ENCODE data around the gene TMPRSS6. TPM values are rescaled to one million over a fixed set of nuclear protein-coding genes. Genes with fewer than 3 reads are reported as not detected.

TMPRSS6 gene
- total RNA-seq, 2 donors from 2014 or later = 0.22 to 0.31 TPM

- 96 to 98% methylated on average over 4 to 6 of the region's 6 CpGs for WGBS, 2 experiments (ENCODE audit: insufficient coverage in 1 of 2, insufficient read length in 1 of 2)
- H3K9ac ChIP-seq (ENCODE audit: extremely low read depth, low read length, poor library complexity, severe bottlenecking) = no peak overlapping the region
- Mint-ChIP-seq H3K36me3 (ENCODE audit: low read depth) (no peaks in the 10 kb centered on the region), H3K9me3 (peaks cover 13% of the 10 kb centered on the region), H3K4me3 (no peak overlapping the region), H3K4me1 (peaks cover 4% of the 10 kb centered on the region), H3K27ac (no peak overlapping the region), H3K27me3 (ENCODE audit: insufficient read depth) (peaks cover 9% of the 10 kb centered on the region)
- H3K27me3 ChIP-seq (ENCODE audit: control insufficient read depth, insufficient read depth, low read length, poor library complexity, severe bottlenecking) = no peaks in the 10 kb centered on the region
- no peaks in the 10 kb centered on the region for H3K9me3 ChIP-seq (ENCODE audit: control insufficient read depth, low read length)
- TF ChIP-seq CTCF (conservative IDR thresholded peaks at IDR 0.05) = no peak
- no peaks in the 10 kb centered on the region for H3K4me1 ChIP-seq (ENCODE audit: control insufficient read depth, insufficient read depth, low read length)
- no peaks in the 10 kb centered on the region for H3K36me3 ChIP-seq (ENCODE audit: control insufficient read depth, insufficient read depth, low read length)
- no peak for DNase-seq
- no peak overlapping the region for H3K27ac ChIP-seq (ENCODE audit: low read depth, low read length)
- H3K4me3 ChIP-seq (ENCODE audit: low read length) = no peak overlapping the region
Observed at GRCh38 chr22:37153901-37154300, 44.4 kb upstream of the TMPRSS6 start.

GRCh38 chr22:37151401-37151800 is 41.9 kb upstream of the TMPRSS6 start:
- H3K4me3 Mint-ChIP-seq = no peak overlapping the region
- no peak overlapping the region for H3K4me3 ChIP-seq (ENCODE audit: low read length)
- H3K27me3 ChIP-seq (ENCODE audit: control insufficient read depth, insufficient read depth, low read length, poor library complexity, severe bottlenecking) = no peaks in the 10 kb centered on the region
- no peak for TF ChIP-seq CTCF (conservative IDR thresholded peaks at IDR 0.05)
- no peak overlapping the region for H3K9ac ChIP-seq (ENCODE audit: extremely low read depth, low read length, poor library complexity, severe bottlenecking)
- H3K4me1 ChIP-seq (ENCODE audit: control insufficient read depth, insufficient read depth, low read length) = no peaks in the 10 kb centered on the region
- DNase-seq = no peak
- H3K27me3 Mint-ChIP-seq (ENCODE audit: insufficient read depth) = peaks cover 4% of the 10 kb centered on the region
- no peaks in the 10 kb centered on the region for H3K36me3 ChIP-seq (ENCODE audit: control insufficient read depth, insufficient read depth, low read length)
- no peak overlapping the region for H3K27ac Mint-ChIP-seq
- no peaks in the 10 kb centered on the region for H3K36me3 Mint-ChIP-seq (ENCODE audit: low read depth)
- H3K9me3 ChIP-seq (ENCODE audit: control insufficient read depth, low read length) = no peaks in the 10 kb centered on the region
- no peak overlapping the region for H3K27ac ChIP-seq (ENCODE audit: low read depth, low read length)
- H3K4me1 Mint-ChIP-seq = peaks cover 4% of the 10 kb centered on the region
- peaks cover 13% of the 10 kb centered on the region for H3K9me3 Mint-ChIP-seq

GRCh38 chr22:37150701-37151100 is 41.2 kb upstream of the TMPRSS6 start:
- H3K36me3 Mint-ChIP-seq (ENCODE audit: low read depth) = no peaks in the 10 kb centered on the region
- no peak for TF ChIP-seq CTCF (conservative IDR thresholded peaks at IDR 0.05)
- no peak overlapping the region for H3K4me3 ChIP-seq (ENCODE audit: low read length)

More at GRCh38 chr22:37150701-37151100, 41.2 kb upstream of the TMPRSS6 start:
- Mint-ChIP-seq H3K27ac (no peak overlapping the region), H3K4me3 (no peak overlapping the region), H3K4me1 (peaks cover 4% of the 10 kb centered on the region), H3K27me3 (ENCODE audit: insufficient read depth) (peaks cover 7% of the 10 kb centered on the region), H3K9me3 (peaks cover 13% of the 10 kb centered on the region)
- H3K9ac ChIP-seq (ENCODE audit: extremely low read depth, low read length, poor library complexity, severe bottlenecking) = no peak overlapping the region
- no peaks in the 10 kb centered on the region for H3K4me1 ChIP-seq (ENCODE audit: control insufficient read depth, insufficient read depth, low read length)
- no peak overlapping the region for H3K27ac ChIP-seq (ENCODE audit: low read depth, low read length)
- no peaks in the 10 kb centered on the region for H3K27me3 ChIP-seq (ENCODE audit: control insufficient read depth, insufficient read depth, low read length, poor library complexity, severe bottlenecking)
- DNase-seq = no peak
- no peaks in the 10 kb centered on the region for H3K36me3 ChIP-seq (ENCODE audit: control insufficient read depth, insufficient read depth, low read length)
- H3K9me3 ChIP-seq (ENCODE audit: control insufficient read depth, low read length) = no peaks in the 10 kb centered on the region

All from endodermal cell (in vitro differentiated cells).